Keratinocyte (primary cell): ENCODE results near the gene NFIC. TPM values are rescaled to one million over a fixed set of nuclear protein-coding genes. Genes with fewer than 3 reads are reported as not detected.

Source experiments
- DNase-seq: peaks from one replicate; pipeline ENCODE4 v3.0.0-alpha.2; 2011; ENCODE audit warnings: low read depth, missing footprints, low spot score
- FAIRE-seq: peaks from 2 replicates; lab custom pipeline; 2011; peaks lifted over from hg19 to GRCh38; lab: Jason Lieb, UNC
- H2AFZ ChIP-seq: 2 replicates; pipeline ENCODE4 v1.6.0; 2012; ENCODE audit warnings: low read length, control low read depth, inconsistent platforms; ENCODE audit not compliant: control insufficient read depth
- H3K27ac ChIP-seq: 2 replicates; pipeline ENCODE4 v1.5.1; 2011; ENCODE audit warnings: low read length; ENCODE audit not compliant: control insufficient read depth, insufficient read depth
- H3K27me3 ChIP-seq: 3 replicates; pipeline ENCODE4 v1.6.0; 2011; ENCODE audit warnings: low read length; ENCODE audit not compliant: control insufficient read depth, insufficient read depth; ENCODE audit errors: extremely low read depth
- H3K36me3 ChIP-seq, 2 experiments: 2 replicates in 1 of 2; 3 replicates in 1 of 2; pipeline ENCODE4 v1.5.1; 2011; ENCODE audit warnings: low read length in 2 of 2, mild to moderate bottlenecking in 1 of 2; ENCODE audit not compliant: control insufficient read depth in 2 of 2, insufficient read depth in 2 of 2; ENCODE audit errors: extremely low read depth in 1 of 2
- H3K4me1 ChIP-seq: 3 replicates; pipeline ENCODE4 v1.5.1; 2011; ENCODE audit warnings: low read length; ENCODE audit not compliant: control insufficient read depth, insufficient read depth; ENCODE audit errors: extremely low read depth
- H3K4me2 ChIP-seq: 3 replicates; pipeline ENCODE4 v1.6.0; 2011; ENCODE audit warnings: low read depth, low read length; ENCODE audit not compliant: control insufficient read depth, insufficient read depth; ENCODE audit errors: extremely low read depth
- H3K4me3 ChIP-seq, 3 experiments: fragments of 200-600 bp in 1 of 3; sonication (generic) in 1 of 3; 2 replicates in 2 of 3; 3 replicates in 1 of 3; pipeline ENCODE4 v1.5.1; 2011 to 2016; ENCODE audit warnings: low read length in 3 of 3, mild to moderate bottlenecking in 3 of 3, control low read depth in 2 of 3, inconsistent platforms in 1 of 3, low read depth in 1 of 3, mixed read lengths in 1 of 3, mixed run types in 1 of 3, moderate library complexity in 1 of 3; ENCODE audit not compliant: control insufficient read depth in 2 of 3, insufficient read depth in 2 of 3; ENCODE audit errors: extremely low read depth in 1 of 3
- H3K79me2 ChIP-seq: 2 replicates; pipeline ENCODE4 v1.6.0; 2012; ENCODE audit warnings: low read length; ENCODE audit not compliant: control insufficient read depth, insufficient read depth
- H3K9ac ChIP-seq: 3 replicates; pipeline ENCODE4 v1.6.0; 2011; ENCODE audit warnings: low read length; ENCODE audit not compliant: control insufficient read depth, insufficient read depth; ENCODE audit errors: extremely low read depth
- H3K9me1 ChIP-seq: 3 replicates; pipeline ENCODE4 v1.6.0; 2011; ENCODE audit warnings: low read length; ENCODE audit not compliant: control insufficient read depth, insufficient read depth; ENCODE audit errors: extremely low read depth
- H3K9me3 ChIP-seq: 2 replicates; pipeline ENCODE4 v1.5.1; 2012; ENCODE audit warnings: low read depth, low read length; ENCODE audit not compliant: control insufficient read depth
- H4K20me1 ChIP-seq: 3 replicates; pipeline ENCODE4 v1.6.0; 2011; ENCODE audit warnings: low read length; ENCODE audit not compliant: control insufficient read depth, insufficient read depth; ENCODE audit errors: extremely low read depth
- EZH2 ChIP-seq: IDR thresholded peaks from one replicate; pipeline ENCODE4 v1.6.1; 2012; ENCODE audit warnings: inconsistent platforms, mild to moderate bottlenecking, low read length, moderate library complexity
- dilution Hi-C: fragments of 300-500 bp; cut with MboI; formaldehyde crosslinking; loops from one replicate; pipeline ENCODE4 v1.7.0; 2020; ENCODE audit warnings: low sequenced_read_pairs; ENCODE audit not compliant: extremely low pct_ligation_motif_present
- polyA plus RNA-seq, 5 experiments: library from polyadenylated mRNA; depleted of rRNA in 3 of 5; stranded (reverse) in 3 of 5; stranded (forward) in 1 of 5; unstranded in 1 of 5; fragments of >200 nt; gene quantifications; 1 replicate in 1 of 5; 2 replicates in 3 of 5; 3 replicates in 1 of 5; pipeline versions ENCODE4 v1.2.1 to v1.2.3, GENCODE V29; 2011 to 2012; ENCODE audit warnings: missing spikeins in 2 of 5, low read depth in 1 of 5, low replicate concordance in 1 of 5
- TF ChIP-seq, protein P1 (sequence below), 3 experiments: IDR thresholded peaks in 1 of 3; conservative IDR thresholded peaks in 1 of 3; optimal IDR thresholded peaks in 1 of 3; 2 replicates in 2 of 3; 3 replicates in 1 of 3; pipeline versions ENCODE3 to v1.5.1; 2011; ENCODE audit warnings: low read length in 3 of 3, mild to moderate bottlenecking in 3 of 3, moderate library complexity in 2 of 3, control low read depth in 1 of 3, inconsistent platforms in 1 of 3; ENCODE audit not compliant: insufficient read depth in 2 of 3; ENCODE audit errors: extremely low read depth in 1 of 3

Gene NFIC
- polyA plus RNA-seq, 1 donor (not counting 4 experiments of a cell fraction or from before 2014, with no cell fraction given), result 2.4 TPM

DNA sequence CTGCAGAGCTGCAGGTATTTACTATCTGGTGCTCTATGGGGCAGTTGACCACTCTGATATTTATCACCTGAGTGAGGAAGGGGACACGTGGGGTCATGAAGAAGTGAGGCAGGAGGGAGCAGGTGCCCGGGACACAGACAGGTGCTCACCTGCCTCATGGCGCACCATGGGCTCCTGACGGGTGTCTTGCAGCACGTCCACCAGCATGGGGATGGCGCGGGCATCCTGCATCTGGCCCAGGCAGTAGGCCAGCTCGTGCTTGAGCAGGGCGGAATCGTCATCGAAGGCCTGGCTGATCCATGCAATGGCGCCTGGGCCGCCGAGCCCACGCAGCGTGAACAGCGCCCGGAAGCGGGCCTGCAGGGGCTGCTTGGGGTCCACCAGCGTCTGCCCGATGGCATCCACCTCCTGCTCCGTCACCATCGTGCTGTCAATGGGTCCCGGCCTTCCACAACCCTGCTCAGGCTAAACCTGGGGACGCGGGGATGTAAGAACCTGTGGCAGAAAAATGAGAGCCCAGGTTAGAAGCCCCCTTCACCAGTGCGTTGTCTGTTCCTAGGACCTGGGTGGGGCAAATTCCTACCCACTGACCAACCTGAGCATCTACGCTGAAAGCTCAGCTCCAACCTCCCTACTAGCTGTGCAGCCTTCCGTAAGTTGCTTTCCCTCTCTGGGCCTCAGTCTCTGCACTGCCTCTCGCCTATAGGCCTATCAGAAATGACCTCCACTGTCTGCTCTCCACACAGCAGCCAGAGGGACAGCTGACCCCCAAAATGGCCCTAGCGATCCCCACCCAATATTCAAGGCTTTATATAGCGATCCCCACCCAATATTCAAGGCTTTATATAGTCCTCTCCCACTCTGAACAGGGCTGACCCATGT lies 130.2 kb downstream of the NFIC start:
- H3K9me3 ChIP-seq, result no peaks in the 10 kb centered on the region
- TF ChIP-seq, protein P1, sequence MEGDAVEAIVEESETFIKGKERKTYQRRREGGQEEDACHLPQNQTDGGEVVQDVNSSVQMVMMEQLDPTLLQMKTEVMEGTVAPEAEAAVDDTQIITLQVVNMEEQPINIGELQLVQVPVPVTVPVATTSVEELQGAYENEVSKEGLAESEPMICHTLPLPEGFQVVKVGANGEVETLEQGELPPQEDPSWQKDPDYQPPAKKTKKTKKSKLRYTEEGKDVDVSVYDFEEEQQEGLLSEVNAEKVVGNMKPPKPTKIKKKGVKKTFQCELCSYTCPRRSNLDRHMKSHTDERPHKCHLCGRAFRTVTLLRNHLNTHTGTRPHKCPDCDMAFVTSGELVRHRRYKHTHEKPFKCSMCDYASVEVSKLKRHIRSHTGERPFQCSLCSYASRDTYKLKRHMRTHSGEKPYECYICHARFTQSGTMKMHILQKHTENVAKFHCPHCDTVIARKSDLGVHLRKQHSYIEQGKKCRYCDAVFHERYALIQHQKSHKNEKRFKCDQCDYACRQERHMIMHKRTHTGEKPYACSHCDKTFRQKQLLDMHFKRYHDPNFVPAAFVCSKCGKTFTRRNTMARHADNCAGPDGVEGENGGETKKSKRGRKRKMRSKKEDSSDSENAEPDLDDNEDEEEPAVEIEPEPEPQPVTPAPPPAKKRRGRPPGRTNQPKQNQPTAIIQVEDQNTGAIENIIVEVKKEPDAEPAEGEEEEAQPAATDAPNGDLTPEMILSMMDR (optimal IDR thresholded peaks at IDR 0.05 in 1 of 3, IDR thresholded peaks at IDR 0.05 in 1 of 3, conservative IDR thresholded peaks at IDR 0.05 in 1 of 3; ENCODE audit: extremely low read depth in 1 of 3, insufficient read depth in 2 of 3, low read length in 3 of 3), result no peak
- no peak for TF ChIP-seq EZH2
- H3K27me3 ChIP-seq, result no peaks in the 10 kb centered on the region
- H3K27ac ChIP-seq, result no peak overlapping the region
- peaks cover 5% of the 10 kb centered on the region for H3K9me1 ChIP-seq
- no peak overlapping the region for H3K9ac ChIP-seq
- H3K4me3 ChIP-seq, result no peak overlapping the region
- no peak overlapping the region for H2AFZ ChIP-seq
- FAIRE-seq (no peak), DNase-seq (no peak)
- H3K79me2 ChIP-seq, result peaks cover 30% of the 10 kb centered on the region
- H3K36me3 ChIP-seq, result peaks cover 10 to 24% of the 10 kb centered on the region in 2 experiments
- H3K4me1 ChIP-seq, result peaks cover 8% of the 10 kb centered on the region
- no peaks in the 10 kb centered on the region for H4K20me1 ChIP-seq
- H3K4me2 ChIP-seq, result no peak overlapping the region
- dilution Hi-C loops, result no loop called here

DNA sequence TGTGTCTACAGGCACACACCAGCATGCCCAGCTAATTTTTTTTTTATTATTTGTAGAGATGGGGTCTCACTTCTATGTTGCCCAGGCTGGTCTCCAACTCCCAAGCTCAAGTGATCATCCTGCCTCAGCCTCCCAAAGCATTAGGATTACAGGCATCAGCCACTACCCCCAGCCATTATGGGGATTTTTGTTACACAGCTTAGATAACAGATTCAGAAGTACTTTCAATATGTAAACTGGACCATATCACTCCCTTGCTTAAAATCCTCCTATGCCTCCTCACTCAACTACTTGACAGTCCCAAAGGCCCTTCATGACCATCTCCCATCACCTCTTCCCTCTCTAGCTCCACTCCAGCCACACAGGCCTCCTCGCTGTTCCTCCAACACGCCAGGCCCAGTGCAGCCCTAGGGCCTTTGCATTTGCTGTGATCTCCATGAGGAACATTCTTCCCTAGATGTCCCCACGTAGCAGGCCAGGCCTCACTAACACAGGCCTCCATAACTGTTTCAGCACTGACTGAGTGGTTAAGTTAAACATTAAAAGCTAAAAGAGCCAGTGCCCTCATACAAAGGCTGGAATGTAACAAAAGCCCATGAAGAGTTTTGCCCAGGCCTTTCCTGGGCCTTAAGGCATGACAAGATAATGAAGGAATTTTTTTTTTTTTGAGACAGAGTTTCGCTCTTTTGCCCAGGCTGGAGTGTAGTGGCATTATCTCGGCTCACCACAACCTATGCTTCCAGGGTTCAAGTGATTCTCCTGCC lies 131.6 kb downstream of the NFIC start:
- TF ChIP-seq EZH2, result no peak
- TF ChIP-seq, protein P1 (optimal IDR thresholded peaks at IDR 0.05 in 1 of 3, IDR thresholded peaks at IDR 0.05 in 1 of 3, conservative IDR thresholded peaks at IDR 0.05 in 1 of 3; ENCODE audit: extremely low read depth in 1 of 3, insufficient read depth in 2 of 3, low read length in 3 of 3), result no peak
- DNase-seq, result no peak
- dilution Hi-C loops, result no loop called here
- Histone ChIP-seq H3K27me3 (no peaks in the 10 kb centered on the region), H3K4me1 (peaks cover 8% of the 10 kb centered on the region), H3K9me1 (peaks cover 5% of the 10 kb centered on the region), H3K9ac (no peak overlapping the region), H3K27ac (no peak overlapping the region), H4K20me1 (no peaks in the 10 kb centered on the region), H3K4me3 (no peak overlapping the region), H3K9me3 (no peaks in the 10 kb centered on the region), H3K4me2 (no peak overlapping the region), H3K79me2 (peaks cover 30% of the 10 kb centered on the region), H2AFZ (no peak overlapping the region), H3K36me3 (peaks cover 4 to 19% of the 10 kb centered on the region in 2 experiments)
- no peak for FAIRE-seq
